A673 (cell line): ENCODE data around the gene SPAG9.

Experiments
- EZH2 ChIP-seq: fragments of 200-600 bp; sonication (generic); IDR thresholded peaks from 2 replicates; pipeline ENCODE4 v1.6.1; 2017; ENCODE audit warnings: borderline replicate concordance, low read depth, mild to moderate bottlenecking, mixed read lengths, antibody characterized with exemption, low read length; ENCODE audit not compliant: poor library complexity, severe bottlenecking
- TF ChIP-seq, protein P1 (sequence below): fragments of 300-800, 200-600 bp; sonication (generic); conservative IDR thresholded peaks from 2 replicates; pipeline ENCODE4 v1.5.1; 2017; ENCODE audit warnings: low read depth, mild to moderate bottlenecking, antibody characterized with exemption, low read length, moderate library complexity, mixed read lengths

DNA sequence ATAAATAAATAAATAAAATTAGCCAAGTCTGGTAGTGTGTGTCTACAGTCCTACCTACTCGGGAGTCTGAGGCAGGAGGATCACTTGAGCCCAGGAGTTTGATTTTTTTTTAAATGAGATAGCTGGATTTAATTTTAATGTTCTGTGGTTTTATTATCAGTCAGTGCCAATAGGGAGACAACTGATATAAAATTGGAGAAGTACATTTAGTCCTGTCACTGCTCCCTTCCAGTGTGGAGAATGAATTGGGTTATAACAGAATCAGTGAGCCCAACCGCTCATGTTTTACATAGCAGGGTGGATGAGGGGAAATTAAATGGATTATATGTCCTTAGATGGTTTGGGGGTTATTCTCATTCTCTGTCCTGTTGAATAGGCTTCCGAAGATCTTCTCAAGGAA lies 38.9 kb upstream of the SPAG9 start:
- TF ChIP-seq, protein P1, sequence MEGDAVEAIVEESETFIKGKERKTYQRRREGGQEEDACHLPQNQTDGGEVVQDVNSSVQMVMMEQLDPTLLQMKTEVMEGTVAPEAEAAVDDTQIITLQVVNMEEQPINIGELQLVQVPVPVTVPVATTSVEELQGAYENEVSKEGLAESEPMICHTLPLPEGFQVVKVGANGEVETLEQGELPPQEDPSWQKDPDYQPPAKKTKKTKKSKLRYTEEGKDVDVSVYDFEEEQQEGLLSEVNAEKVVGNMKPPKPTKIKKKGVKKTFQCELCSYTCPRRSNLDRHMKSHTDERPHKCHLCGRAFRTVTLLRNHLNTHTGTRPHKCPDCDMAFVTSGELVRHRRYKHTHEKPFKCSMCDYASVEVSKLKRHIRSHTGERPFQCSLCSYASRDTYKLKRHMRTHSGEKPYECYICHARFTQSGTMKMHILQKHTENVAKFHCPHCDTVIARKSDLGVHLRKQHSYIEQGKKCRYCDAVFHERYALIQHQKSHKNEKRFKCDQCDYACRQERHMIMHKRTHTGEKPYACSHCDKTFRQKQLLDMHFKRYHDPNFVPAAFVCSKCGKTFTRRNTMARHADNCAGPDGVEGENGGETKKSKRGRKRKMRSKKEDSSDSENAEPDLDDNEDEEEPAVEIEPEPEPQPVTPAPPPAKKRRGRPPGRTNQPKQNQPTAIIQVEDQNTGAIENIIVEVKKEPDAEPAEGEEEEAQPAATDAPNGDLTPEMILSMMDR: no peak
- no peak for TF ChIP-seq EZH2
